Osteocyte (in vitro differentiated cells): ENCODE measurements around the gene TPMT. TPM values are rescaled to one million over a fixed set of nuclear protein-coding genes. Genes with fewer than 3 reads are reported as not detected.

Source experiments
- DNase-seq: peaks from one replicate; pipeline ENCODE4 v3.0.0; 2021; ENCODE audit warnings: mixed read lengths; ENCODE audit not compliant: unreplicated experiment; ENCODE audit errors: extremely low spot score
- H3K27ac Mint-ChIP-seq: one replicate; pipeline ENCODE4 v1.8.0; 2021; ENCODE audit warnings: mild to moderate bottlenecking, mixed read lengths; ENCODE audit not compliant: unreplicated experiment
- H3K27me3 Mint-ChIP-seq: one replicate; pipeline ENCODE4 v1.8.0; 2021; ENCODE audit warnings: mixed read lengths; ENCODE audit not compliant: unreplicated experiment
- H3K36me3 Mint-ChIP-seq: one replicate; pipeline ENCODE4 v1.8.0; 2021; ENCODE audit warnings: mixed read lengths; ENCODE audit not compliant: unreplicated experiment
- H3K4me1 Mint-ChIP-seq: one replicate; pipeline ENCODE4 v1.8.0; 2021; ENCODE audit warnings: mixed read lengths; ENCODE audit not compliant: unreplicated experiment
- H3K4me3 Mint-ChIP-seq: one replicate; pipeline ENCODE4 v1.8.0; 2021; ENCODE audit warnings: mild to moderate bottlenecking, moderate library complexity, mixed read lengths; ENCODE audit not compliant: unreplicated experiment
- H3K9me3 Mint-ChIP-seq: one replicate; pipeline ENCODE4 v1.8.0; 2021; ENCODE audit warnings: mixed read lengths; ENCODE audit not compliant: unreplicated experiment
- total RNA-seq: library from RNA; stranded (reverse); gene quantifications from 2 replicates; pipeline ENCODE4 v1.2.1, GENCODE V29; 2021
- TF ChIP-seq, protein P1 (sequence below): fragments of 200-600 bp; sonication (generic); IDR thresholded peaks from 2 replicates; pipeline ENCODE4 v1.5.0; 2021; ENCODE audit warnings: antibody characterized with exemption, mild to moderate bottlenecking, moderate library complexity

TPMT gene
- total RNA-seq, 1 donor from 2014 or later: 5.1 TPM

DNA sequence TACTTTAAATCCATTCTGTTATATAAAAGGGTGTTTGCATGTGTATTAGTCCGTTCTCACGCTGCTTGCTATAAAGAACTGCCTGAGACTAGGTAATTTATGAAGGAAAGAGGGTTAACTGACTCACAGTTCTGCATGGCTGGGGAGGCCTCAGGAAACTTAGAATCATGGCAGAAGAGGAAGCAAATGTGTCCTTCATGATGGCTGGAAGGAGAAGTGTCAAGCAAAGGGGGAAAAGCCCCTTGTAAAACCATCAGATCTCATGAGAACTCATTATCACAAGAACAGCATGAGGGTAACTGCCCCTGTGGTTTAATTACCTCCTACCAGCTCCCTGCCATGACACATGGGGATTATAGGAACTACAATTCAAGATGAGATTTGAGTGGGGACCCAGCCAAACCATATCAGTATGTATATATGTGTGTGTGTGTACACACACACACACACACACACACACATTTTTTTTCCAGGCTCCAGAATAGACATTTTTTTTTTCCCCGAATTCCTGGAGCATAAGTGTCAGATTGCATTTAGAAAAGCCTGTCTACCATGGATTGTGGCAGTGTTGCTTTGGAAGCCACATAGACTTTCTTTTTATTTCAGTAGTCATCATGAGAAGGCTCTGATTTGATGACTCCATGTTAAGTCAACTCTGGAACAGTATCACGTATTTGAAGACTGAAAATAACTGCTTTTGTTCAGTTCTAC is 31.8 kb upstream of the TPMT start:
- TF ChIP-seq, protein P1, sequence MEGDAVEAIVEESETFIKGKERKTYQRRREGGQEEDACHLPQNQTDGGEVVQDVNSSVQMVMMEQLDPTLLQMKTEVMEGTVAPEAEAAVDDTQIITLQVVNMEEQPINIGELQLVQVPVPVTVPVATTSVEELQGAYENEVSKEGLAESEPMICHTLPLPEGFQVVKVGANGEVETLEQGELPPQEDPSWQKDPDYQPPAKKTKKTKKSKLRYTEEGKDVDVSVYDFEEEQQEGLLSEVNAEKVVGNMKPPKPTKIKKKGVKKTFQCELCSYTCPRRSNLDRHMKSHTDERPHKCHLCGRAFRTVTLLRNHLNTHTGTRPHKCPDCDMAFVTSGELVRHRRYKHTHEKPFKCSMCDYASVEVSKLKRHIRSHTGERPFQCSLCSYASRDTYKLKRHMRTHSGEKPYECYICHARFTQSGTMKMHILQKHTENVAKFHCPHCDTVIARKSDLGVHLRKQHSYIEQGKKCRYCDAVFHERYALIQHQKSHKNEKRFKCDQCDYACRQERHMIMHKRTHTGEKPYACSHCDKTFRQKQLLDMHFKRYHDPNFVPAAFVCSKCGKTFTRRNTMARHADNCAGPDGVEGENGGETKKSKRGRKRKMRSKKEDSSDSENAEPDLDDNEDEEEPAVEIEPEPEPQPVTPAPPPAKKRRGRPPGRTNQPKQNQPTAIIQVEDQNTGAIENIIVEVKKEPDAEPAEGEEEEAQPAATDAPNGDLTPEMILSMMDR: no peak
- H3K27ac Mint-ChIP-seq: no peak overlapping the region
- peaks cover 11% of the 10 kb centered on the region for H3K36me3 Mint-ChIP-seq
- H3K27me3 Mint-ChIP-seq: no peaks in the 10 kb centered on the region
- H3K9me3 Mint-ChIP-seq: no peaks in the 10 kb centered on the region
- no peak for DNase-seq
- H3K4me1 Mint-ChIP-seq: peaks cover 15% of the 10 kb centered on the region
- no peak overlapping the region for H3K4me3 Mint-ChIP-seq

DNA sequence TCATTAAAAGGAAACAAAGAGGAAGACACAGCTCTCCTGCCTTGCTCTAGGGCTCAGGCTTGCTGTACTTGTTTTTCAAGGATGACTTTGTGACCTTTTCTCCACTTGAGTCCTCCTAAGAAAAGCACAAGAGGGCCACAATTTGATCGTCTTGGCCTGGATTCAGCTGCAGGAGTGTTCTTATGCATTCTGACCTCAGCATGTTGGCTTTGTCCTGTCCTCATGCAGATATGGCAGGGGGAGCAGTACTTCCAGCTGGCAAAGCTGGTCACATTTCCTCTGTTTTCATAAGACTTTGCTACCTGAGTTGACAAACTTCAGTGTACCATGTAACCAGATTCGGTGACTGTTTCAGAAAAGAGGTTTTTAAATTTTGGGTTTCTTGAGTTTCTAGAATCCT is 31.2 kb upstream of the TPMT start:
- Mint-ChIP-seq H3K9me3 (no peaks in the 10 kb centered on the region), H3K4me3 (no peak overlapping the region), H3K36me3 (peaks cover 8% of the 10 kb centered on the region), H3K4me1 (peaks cover 15% of the 10 kb centered on the region), H3K27me3 (no peaks in the 10 kb centered on the region), H3K27ac (no peak overlapping the region)
- DNase-seq: no peak
- TF ChIP-seq, protein P1: no peak

DNA sequence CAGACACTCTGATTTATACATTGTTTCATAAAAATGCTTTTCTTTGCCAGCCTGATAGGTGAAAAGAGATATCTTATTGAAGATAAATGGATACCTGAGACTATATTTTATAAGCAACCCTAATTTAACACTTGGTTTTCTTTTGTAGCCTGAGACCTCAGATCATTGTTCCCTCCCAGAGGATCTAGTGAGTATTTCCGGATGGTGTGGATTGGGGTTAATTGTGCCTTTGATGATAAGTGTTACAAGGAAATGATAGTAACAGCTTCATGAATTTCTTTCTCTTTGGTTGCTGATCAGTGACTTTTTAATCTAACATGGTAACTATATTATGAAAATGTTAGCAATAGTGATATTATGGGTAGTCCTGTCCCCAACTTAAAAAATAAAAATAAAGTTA is 30.7 kb upstream of the TPMT start:
- no peak overlapping the region for H3K4me3 Mint-ChIP-seq
- peaks cover 9% of the 10 kb centered on the region for H3K36me3 Mint-ChIP-seq
- DNase-seq: no peak
- no peak overlapping the region for H3K27ac Mint-ChIP-seq
- H3K4me1 Mint-ChIP-seq: peaks cover 15% of the 10 kb centered on the region
- H3K27me3 Mint-ChIP-seq: no peaks in the 10 kb centered on the region
- H3K9me3 Mint-ChIP-seq: no peaks in the 10 kb centered on the region
- TF ChIP-seq, protein P1: no peak

DNA sequence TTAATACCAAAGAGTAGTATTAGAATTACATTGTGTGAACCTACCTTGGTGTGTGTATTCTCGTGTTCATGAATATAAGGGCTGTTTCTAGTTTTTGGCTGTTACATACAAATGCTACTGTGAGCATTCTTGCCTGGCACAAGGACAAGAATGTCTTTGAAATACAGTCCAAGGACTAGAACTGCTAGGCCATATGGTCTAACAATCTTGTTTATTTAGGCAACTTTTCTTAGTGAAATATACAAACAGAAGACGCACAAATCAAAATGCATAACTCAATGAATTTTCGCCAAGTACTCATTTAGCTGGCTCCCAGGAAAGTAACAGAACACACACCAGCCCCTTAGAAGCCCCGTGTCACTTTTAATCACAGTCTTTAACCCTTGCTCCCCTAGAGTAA is 28.9 kb upstream of the TPMT start:
- no peaks in the 10 kb centered on the region for H3K9me3 Mint-ChIP-seq
- no peak for DNase-seq
- TF ChIP-seq, protein P1: no peak
- no peak overlapping the region for H3K4me3 Mint-ChIP-seq
- H3K4me1 Mint-ChIP-seq: peaks cover 15% of the 10 kb centered on the region
- H3K27ac Mint-ChIP-seq: no peak overlapping the region
- no peaks in the 10 kb centered on the region for H3K27me3 Mint-ChIP-seq
- H3K36me3 Mint-ChIP-seq: peaks cover 17% of the 10 kb centered on the region

DNA sequence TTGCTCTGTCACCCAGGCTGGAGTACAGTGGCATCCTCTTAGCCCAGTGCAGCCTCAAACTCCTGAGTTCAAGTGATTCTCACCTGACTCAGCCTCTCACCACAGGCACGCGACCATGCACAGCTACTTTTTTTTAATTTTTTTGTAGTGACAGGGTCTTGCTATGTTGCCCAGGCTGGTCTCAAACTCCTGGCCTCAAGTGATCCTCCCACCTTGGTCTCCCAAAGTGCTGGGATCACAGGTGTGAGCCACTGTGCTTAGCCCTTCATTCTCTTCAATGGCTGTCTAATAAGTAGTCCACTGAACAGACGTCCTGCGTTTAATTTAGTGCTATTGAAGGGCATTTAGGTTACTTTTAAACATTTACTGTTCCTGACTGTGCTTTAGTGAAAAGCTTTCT is 27.7 kb upstream of the TPMT start:
- H3K27ac Mint-ChIP-seq: no peak overlapping the region

More for the DNA sequence above, 27.7 kb upstream of the TPMT start:
- H3K27me3 Mint-ChIP-seq: no peaks in the 10 kb centered on the region
- H3K36me3 Mint-ChIP-seq: peaks cover 17% of the 10 kb centered on the region
- no peak for DNase-seq
- H3K9me3 Mint-ChIP-seq: no peaks in the 10 kb centered on the region
- H3K4me1 Mint-ChIP-seq: peaks cover 15% of the 10 kb centered on the region
- H3K4me3 Mint-ChIP-seq: no peak overlapping the region
- TF ChIP-seq, protein P1: no peak
